Left lobe of liver (tissue), 2 donors: ENCODE results near the gene MARCHF3. TPM values are rescaled to one million over a fixed set of nuclear protein-coding genes. Genes with fewer than 3 reads are reported as not detected.

Experiments
- ATAC-seq: fragments of 200-7000 bp; cut with Tn5 transposase; one replicate; pipeline ENCODE4 v1.9.1; 2020; ENCODE audit warnings: mild to moderate bottlenecking, moderate library complexity
- DNase-seq: peaks from one replicate; pipeline ENCODE4 v3.0.0-alpha.2; 2020; ENCODE audit warnings: low spot score
- total RNA-seq: library from RNA; stranded (reverse); gene quantifications from one replicate; pipeline ENCODE4 v1.2.1, GENCODE V29; 2021
- donor health status: DM: no; HTN: no; CAD: no; lungs with moderate emphysema.
- donor health status: DM: no; HTN: yes; CAD: no.

MARCHF3 gene
- total RNA-seq, 1 donor from 2014 or later = 0.88 TPM

DNA sequence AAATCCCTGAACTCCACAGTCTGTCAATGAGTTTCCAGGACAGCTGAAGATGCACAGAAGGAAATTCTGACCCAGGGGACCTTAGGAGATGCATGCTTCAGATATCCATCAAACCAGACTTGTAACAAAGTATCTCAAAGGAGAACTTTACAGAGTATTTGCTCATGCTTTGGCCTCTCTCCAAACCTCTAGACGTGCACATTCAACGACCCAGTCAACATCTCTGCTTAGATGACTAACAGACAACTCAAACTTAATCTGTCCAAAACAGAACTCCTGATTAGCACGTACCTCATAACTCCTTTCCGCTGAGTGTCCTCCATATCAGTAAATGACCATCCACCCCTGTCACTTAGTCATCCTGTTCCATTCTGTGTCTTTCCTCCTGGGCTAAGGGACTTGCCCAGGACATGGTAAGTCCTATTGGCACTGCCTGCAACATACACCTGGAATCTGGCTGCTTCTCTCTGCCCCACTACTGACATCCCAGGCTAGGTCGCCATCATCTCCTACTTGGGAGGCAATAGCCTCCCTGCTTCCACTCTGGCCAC is 146.0 kb downstream of the MARCHF3 start:
- no peak for DNase-seq
- no peak for ATAC-seq

DNA sequence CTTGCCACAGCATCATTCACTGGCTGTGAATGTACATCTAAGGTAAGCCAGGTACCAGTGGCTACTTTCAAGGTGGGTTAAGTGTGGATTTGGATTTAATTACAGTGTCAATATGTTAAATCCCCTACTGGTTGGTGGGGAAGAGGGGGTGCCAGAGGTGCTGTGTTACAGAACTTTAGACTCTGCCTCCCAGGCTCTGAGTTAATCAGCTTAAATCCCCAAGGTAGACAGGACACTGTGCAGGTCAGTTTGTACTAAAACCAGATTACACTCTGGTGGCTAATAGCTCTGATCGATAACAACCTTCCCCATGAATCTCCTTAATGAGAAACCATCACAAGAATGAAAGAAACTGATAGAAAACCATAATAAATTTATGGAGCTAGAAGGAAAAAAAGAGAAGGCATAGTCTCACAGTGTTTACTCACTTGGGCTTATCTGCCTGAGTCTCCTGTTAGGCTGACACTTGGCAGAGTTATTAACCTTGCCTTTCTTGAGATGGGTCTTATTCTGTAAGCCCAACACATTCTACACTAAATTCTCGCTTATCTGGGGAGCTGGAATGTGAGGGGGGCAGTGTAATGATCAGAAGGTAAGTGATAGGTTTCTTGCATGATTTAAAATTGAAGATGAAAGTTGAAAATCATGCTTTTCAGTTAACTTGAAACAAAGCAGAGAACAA is 146.7 kb downstream of the MARCHF3 start:
- no peak for DNase-seq
- no peak for ATAC-seq

DNA sequence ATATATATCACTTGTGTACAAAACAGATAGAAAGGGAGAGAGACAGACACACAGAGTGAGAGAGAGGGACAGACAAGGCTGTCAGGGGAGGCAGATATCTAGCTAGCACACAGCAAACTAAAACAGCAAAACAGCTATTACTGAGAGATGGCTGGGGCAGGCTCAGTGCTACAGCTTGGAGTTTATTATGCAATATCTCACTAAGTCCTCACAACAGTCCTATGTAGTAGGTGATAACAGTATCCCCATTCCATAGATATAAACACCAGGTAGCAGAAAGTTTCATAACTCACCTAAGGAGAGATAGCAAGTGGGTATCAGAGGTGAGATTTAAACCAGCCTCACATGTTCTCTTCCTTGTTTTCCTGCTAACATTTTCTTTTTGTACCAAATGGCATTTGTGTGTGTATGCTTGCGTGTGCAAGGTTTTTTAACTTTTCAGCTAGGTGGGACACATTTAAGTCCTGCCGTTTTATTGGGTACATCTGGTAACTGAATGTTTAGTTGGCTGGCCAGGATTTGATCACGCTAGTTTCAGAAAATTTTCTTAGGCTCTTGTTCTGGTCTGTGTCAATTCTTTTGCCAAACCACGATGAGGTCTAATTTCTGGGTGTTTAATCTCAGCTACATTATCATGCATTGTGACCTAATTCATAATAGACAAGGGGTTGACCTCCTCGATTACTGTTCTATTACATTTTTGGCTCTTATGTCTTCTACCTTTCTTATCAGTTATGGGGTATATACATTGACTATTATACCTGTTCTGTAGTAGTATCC is 148.3 kb downstream of the MARCHF3 start:
- no peak for ATAC-seq
- DNase-seq = no peak

DNA sequence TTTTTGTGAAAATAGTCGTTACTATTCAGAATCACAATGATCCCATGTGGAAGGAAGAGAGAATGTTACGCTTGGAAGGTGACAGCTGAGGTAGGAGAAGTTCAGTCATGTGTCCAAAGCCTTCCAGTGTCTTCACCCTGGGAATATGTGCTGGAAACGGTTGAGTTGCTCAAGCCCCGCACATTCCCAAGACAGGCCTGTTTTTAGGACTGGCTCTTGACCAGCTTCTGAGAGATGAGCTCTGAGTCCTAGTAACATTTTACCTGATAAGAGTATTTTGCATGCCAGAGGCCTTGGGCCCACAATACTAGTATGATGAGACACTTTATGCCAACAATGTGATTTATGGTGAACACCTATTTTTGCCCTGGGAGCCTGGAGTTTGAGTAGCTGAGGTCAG is 151.7 kb downstream of the MARCHF3 start:
- DNase-seq (no peak), ATAC-seq (no peak)

DNA sequence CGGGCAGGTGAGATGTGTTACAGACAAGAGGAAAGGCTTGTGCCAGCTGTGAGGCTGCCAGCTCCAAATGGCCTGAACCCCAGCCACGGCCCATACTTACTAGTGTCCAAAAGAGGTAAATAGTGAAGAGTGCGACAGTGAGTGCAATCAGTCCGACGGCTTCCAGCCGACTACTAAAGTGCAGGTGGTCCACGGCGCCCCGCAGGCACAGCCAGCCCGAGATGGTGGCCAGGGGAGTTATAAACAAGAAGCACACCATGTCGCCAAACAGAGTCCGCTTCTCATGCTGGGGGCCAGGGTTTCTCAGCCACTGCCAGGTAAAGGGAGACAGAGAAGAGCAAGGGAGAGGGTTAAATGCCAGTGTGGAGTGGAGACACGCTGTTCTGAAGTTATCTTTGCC is 152.3 kb downstream of the MARCHF3 start:
- ATAC-seq = no peak
- no peak for DNase-seq

DNA sequence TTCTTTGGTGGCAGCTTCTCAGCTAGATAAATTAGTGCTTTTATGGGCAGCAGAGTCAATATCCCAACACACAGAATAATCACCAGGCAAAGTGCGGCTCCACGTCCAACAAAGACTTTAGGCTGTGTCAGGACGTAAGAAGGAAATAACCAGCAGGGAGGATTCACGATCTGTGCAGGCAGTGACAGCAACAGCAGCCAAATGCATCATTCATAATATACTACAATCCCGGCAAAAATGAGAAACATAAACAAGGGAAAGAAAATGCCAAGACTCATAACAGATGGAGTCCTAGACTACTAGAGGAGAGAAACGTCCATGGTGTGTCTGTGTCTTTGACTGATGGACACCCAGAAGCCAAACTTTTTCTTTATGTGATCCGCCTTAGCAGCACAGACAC is 152.8 kb downstream of the MARCHF3 start:
- DNase-seq (no peak), ATAC-seq (no peak)

DNA sequence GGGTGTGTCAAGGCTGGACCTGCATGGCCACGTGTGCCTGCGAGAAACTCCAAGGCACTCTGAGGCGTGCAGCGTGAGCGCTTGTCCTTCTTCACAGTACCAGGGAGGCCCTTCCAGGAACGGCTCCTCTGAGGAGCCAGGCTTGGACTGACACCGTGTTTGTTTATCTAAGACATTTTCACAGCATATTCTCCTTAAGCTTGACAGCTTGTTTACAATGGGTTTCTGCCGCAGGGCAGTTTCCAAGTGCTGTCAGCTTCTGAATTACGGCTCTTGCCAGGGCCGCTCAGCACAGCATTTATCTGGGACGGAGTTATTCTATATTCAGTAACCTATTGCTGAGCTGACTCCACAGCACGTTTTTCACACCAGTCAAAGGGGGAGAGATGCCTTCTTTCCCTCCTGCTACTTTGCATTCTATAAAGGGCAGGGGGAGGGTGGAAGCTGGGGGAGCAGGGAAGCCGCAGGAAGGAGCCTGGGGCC is 155.0 kb downstream of the MARCHF3 start:
- ATAC-seq = no peak
- DNase-seq = no peak

DNA sequence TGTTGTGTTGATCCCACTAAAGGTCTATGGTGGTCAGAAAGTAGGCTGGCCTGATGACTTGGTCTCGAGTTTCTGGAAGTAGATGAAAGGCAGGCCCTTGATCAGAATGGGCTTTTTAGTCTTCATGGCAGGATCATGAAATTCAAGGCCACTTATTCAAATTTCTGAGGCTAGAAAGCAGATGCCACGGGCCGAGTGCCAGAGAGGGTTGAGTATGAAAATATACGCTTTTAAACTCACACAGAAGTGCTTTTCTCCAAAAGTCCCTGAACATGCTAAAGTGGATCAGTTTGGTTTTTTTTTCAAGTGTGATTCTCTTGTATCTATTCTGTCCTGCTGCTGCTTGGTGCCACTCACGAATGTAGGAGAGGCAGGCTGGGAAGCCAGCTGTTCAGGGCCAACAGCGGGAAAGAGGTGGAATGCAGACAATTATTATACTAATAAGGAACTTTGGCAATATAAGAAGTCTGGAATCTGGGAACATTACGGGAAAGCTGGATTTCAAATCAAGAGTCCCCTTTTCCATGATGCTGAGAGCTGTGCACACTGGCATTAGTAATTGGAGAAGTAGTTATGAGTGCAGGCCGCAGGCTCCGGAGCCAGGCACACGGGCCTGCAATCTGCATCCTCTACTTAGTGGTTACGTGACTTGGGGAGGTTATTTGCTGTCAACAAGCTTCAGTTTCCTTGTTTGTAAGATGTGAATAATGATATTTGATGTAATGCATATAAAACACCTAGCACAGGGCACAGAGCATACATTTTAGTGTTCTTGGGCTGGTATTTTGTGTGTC is 157.6 kb downstream of the MARCHF3 start:
- ATAC-seq (no peak), DNase-seq (no peak)

DNA sequence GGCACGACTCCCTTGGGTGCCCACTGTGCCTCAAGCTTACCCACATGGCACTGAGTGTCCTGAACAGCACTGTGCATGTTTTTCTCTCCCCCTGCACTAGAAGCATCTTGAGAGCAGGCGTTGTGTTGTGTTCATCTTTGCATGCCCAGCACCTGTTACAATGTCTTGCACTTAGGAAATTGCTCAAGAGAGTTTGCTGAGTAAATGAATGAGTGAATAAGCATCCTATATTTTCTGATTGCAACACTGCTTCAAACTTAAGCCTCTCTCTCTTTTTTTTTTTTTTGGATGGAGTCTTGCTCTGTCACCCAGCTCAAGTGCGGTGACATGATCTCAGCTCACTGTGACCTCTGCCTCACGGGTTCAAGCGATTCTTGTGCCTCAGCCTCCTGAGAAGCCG is 158.9 kb downstream of the MARCHF3 start:
- ATAC-seq (no peak), DNase-seq (no peak)

DNA sequence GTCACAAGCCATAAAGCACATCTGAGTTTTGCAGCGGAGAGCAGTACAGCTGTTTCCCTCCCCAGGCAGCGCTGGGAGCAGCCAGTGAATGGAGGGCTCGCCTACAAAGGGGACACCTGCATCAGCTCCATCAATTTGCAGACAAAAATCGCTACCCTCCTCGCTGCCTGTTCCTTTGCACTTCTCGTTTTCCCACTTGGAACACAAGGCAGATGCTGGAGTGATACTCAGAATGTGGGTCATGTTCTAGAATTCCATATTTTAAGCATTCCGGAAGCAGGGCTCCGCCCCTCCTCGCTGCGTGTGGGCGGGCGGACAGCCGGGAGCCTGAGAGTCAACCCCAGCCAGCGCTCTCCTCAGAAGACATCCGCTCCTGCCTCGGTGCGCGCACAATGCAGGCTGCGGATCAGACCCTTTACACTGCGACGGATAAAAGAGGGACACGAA is 161.3 kb downstream of the MARCHF3 start:
- peak; percentile 40 for ATAC-seq
- DNase-seq = no peak

DNA sequence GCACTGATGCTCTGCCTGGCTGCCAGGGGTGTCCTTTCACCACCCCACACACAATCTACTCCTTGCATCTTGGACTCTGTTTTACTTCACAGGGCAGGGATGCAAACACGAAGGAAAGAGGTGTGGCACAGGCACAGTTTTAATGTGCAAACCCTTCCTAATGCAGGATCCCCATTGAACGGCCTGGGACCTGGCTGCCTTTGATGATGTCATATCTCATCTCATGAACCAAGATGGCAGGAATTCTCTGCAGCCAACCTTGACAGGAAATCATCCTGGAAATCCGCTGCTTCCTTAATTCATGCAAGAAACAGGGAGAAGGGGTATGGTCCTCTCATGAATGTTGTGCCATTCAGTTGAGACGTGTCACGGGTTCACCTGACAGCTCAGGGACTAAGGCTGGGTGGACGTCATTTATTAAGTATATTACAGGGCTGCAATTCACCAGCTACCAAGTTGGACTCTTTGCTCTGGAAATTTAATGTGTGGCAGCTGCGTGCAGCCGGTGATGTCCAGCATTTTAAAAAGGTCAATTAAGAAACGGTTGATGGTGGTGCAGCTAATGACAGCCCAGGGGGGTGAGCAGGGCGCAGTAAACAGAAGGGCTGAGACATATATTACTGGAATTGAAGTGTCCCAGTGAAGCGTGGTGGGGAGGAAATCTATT is 161.9 kb downstream of the MARCHF3 start:
- DNase-seq (no peak), ATAC-seq (no peak)

DNA sequence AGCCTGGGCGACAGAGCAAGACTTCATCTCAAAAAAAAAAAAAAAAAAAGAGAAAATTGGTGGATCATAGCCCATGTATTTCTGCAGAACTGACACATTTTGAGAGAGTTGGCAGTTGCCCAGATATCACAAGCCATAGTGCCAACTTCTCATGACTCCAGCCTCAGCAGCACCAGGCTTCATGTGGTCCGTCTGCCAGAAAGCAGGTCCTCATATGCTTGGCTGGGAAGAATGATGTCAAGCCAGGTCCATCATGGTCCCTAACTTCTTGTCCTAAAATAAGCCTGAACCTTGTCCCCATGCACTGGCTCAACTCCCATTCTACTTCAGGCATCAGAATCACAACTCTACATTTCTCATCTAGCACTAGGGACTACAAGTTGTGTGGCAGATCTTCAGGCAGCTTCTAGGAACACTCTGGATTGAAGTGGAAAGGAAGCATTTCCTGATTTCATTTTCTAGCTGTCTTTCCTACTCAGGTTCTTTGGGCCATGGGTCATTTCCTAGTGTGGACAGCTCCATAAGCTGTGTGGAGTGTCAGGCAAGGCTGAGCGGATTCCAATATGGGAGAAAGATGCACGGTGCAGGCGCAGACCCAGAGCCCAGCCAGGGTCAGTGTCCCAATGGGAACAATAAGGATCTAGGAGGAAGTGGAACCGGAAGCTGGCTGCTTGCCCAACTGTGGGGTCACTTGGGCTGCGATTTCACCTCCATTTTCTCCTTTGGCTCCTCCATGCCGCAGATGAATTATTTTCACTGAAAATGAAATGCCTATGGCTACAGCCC is 163.3 kb downstream of the MARCHF3 start:
- DNase-seq = no peak
- peak; percentile 45 for ATAC-seq

DNA sequence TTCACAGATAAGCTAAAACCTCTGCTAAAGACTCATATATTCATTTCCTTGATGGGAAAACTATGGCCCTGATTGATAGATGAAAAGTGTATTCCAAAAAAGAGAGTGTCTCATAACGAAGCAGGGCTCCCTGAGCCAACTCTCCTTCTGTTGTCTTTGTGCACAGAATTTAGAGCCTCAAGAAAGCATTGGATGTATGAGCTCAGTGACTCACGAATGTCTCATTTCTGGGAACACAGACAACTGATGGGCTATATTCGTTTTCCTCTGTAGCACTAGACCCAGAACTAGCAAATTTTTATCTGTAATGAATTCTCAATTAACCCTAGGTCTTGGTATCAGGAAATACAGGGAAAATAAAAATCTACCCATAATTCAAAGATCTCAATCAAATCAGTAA is 165.1 kb downstream of the MARCHF3 start:
- no peak for ATAC-seq

DNA sequence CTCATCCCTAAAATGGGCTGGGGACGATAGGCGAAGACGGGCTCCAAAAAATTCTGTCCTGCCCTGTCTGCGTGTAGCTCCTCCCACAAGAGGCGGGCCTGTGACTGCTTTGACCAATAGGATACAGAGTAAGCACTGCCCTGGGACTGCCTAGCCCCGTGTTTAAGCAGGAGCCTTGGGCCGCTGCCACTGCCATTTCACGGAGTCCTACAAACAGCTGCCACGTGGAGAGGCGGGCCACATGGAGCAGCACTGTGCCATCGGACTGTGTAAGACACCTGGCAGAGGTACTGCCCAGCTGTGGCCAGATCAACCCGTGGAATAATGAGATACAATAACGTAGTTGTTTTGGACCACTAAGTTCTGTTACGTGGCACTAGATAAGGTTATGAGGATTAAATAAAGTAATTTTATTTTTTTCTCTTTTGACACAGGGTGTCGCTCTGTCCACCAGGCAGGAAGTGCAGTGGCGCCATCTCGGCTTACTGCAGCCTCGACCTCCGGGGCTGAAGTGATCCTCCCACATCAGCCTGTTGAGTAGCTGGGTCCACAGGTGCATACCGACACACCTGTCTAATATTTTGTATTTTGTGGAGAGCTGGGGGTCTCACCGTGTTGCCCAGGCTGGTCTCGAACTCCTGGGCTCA is 166.2 kb downstream of the MARCHF3 start:
- no peak for DNase-seq
- no peak for ATAC-seq

More for the DNA sequence above, 165.1 kb downstream of the MARCHF3 start:
- DNase-seq = no peak

DNA sequence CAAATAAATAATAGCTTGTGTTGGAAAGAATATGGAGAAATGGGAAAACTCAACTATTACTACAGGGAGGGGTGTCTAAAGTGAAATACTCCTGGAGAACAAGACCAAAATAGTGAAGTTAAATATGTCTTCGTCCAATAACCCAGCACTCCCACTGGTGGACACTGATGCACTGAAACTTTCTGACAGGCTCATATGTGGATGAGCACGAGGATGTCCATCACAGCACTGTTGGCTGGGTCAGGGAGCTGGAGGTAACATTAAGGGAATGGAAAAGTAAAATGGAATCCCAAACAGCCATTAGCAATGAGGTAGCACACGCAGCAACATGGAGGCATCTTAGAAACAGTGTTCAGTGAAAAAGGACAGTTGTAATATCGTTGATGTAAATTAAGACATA is 167.0 kb downstream of the MARCHF3 start:
- ATAC-seq = no peak

DNA sequence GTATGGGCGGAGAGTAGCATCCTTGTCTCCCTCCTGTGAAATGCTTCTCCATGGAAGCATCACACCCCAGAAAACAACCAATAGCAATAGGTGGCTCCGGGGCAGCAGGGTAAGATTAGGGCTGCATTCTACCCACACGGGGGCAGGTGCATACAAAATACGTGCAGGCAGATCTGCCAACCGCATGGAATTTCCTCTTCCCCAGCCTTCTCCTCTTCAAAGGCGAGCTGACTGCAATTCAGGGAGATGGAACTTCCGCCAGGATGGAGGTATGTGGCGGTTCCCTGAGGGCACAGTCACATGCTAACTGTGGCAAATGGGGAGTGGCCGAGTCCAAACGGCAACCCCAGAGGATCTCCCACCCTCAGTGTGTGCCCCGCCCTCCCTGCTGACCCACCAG is 171.9 kb downstream of the MARCHF3 start:
- ATAC-seq = no peak
- no peak for DNase-seq

More for the DNA sequence above, 167.0 kb downstream of the MARCHF3 start:
- DNase-seq = no peak

DNA sequence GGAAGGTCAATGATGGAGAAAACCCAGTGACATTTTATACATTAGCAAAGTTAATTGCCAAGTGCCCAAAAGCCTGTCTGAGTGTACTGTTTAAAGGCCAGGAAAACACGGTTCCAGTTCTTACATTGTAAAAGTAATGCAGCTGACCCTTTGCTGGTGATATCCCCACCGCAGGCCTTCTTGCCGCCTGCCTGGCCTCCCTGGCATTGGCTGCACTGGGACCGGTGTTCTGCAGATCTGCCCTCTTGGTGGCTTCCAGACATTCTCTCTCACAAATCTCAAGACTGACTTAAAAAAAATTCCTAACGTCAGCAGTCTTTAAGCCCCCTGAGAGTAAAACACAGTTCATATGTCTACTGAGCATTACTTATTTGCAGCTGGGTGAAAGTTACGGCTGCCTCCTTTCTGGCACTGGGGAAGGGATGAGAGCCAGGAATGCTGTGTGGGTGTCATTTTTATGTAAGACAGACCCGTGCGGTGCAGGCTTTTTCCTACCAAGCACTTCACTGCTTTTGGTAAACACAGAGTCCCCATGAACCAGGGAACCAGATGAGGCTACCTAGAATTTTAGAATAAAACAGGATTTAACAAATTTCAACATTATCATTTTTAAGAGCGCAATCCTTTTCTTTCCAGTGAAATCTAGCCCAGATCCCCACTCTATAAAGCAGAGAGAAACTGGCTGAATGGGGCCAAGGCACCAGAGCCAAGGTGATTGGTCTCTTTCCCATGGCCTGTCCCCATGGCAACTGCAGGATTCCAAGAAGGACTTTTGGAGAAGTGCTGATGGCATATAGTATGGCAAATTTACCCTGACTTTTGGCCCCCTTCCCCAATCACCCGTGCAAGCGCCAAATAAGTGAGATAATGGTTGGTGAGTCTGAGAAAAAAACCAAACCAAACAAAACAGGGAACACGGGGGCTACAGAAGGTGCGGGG is 172.6 kb downstream of the MARCHF3 start:
- no peak for ATAC-seq

DNA sequence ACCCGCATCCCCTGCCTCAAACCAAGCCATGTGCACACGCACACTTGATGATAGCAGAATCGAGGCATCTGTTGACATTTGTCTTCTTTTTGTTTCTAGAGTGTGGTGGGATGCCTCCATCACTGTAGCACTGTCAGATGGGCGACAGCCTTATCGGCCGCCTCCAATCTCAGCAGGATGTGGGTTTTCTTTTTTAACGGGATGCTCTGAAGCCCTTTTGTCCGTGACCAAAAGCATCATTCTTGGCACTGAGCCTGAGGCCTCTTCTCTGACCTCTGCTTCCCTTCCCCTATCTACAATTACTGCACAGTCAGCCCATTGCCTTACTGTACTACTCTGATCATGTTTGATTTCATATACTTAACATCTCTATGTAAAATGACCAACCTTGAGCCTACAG is 175.1 kb downstream of the MARCHF3 start:
- ATAC-seq (peak; percentile 46), DNase-seq (no peak)

More for the DNA sequence above, 172.6 kb downstream of the MARCHF3 start:
- DNase-seq = no peak
